Dermis blood vessel endothelial cell (primary cell): Measurements from ENCODE around the gene AKAP10. TPM values are rescaled to one million over a fixed set of nuclear protein-coding genes. Genes with fewer than 3 reads are reported as not detected.
"Not testable (repeated sequence)": the region's sequence is repeated elsewhere in the genome, so short reads cannot be mapped to it uniquely, and the experiment has no call there.

Source experiments
- DNase-seq: peaks from one replicate; pipeline ENCODE4 v3.0.0; 2010
- total RNA-seq: library from RNA; depleted of rRNA; stranded (reverse); fragments of >200 nt; gene quantifications from 2 replicates; pipeline ENCODE4 v1.2.3, GENCODE V29; 2014

Gene AKAP10
- total RNA-seq, 1 donor from 2014 or later = 23.8 TPM

DNA sequence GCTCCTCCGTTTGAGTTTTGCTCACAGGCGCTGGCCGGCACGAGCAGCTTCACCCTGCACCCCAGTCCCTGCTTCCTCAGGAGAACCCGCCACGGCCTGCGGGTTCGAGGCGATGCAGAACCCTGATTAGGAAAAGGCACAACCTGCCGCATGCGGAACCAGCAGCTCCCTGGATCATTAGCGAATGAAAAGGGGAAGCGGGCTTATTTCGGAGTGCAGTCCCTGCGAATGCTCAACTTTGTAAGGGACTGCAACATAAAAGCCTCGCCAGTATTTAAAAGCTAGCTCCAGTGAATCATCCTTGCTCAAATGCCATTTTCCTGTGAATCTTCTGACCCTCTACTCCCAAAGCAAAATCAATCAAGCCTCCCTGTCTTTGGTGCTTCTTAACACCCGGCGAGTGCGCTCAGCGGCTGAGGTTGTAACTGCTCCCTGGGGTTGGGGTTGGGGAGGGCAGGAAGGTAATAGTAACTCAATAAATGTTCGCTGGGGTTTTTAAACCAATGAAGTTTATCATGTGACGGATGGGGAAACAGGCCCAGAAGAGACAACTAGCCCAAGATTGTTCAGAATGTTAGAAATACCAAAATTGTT is 678 bp upstream of the AKAP10 start:
- no peak for DNase-seq

DNA sequence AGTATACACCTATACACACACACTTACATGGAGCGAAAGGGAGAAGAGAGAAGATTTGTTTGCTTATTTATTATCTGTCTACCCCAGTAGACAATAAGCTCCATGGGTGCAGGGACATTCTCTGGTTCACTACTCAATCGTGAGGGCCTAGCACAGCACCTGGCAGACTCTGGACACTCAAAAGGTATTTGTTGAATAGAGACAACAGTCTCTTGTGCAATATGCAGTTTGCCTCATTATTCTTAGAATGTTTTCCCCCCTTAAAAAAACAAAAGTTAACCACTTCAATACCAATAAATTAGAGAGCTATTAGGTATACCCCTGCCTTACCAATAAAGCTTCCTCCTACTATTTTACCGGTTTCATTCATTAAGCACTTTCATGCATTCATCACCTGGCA is 2.0 kb downstream of the AKAP10 start:
- DNase-seq = no peak

DNA sequence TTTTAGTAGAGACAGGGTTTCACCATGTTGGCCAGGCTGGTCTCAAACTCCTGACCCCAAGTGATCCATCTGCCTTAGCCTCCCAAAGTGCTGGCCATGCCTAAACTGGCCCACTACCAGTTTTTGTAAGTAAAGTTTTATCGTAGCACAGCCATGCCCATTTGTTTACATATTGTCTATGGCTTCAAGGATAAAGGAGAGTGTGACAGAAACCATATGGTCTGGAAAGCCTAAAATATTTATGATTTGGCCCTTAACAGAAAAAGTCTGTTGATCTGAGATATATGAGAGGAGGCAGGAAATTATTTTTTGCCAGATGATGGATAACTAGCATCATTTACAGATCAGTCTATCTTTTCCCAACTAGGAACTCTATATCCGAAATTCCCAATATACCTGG is 4.5 kb downstream of the AKAP10 start:
- DNase-seq = no peak

DNA sequence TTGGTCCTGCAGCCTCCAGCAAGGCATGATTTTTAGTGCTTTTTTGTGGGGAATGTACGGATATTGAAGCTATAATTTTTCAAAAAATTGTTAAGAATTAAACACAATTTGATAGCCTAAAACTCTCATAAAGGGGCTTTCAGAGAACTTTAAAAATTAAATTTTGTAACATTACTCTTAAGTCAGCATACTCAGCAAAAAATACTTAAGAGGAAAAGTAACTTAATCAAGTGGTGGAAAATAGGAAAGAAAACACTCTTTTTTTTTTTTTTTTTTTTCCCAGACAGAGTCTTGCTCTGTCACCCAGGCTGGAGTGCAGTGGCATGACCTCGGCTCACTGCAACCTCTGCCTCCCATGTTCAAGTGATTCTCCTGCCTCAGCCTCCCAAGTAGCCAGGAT is 14.7 kb downstream of the AKAP10 start:
- DNase-seq = not testable (repeated sequence)

DNA sequence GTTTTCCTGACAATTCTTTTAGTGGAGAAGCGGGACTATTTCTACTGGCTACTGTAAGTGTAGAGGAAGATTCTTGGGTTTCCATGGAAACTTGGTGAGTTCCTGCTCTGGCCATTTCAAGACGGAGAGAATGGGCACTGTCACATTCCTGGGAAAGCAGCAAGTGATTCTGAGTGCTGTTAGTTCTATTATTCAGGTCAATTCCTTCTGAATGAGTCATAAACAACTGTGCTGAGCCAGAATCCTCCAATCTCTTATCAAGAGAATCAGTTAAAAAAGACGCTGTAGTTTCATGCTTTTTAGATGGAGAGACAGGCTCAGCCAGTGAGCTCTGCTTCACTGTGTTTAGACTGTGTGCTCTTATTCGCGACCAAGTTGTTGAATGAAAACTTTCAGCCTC is 19.6 kb downstream of the AKAP10 start:
- DNase-seq = peak; percentile 97

DNA sequence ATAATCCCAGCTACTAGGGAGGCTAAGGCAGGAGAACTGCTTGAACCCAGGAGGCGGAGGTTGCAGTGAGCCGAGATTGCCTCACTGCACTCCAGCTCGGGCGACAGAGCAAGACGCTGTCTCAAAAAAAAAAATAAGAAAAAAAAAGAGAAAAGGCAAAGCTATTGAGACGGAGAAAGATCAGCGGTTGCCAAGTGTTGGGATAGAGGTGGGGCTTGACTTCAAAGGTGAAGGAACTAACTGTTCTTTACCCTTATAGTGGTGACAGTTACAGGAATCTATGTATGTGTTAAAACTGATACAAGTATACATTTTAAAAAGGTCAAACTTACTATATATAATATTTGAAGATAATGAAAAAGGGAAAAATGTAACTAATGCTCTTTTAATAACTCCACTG is 22.5 kb downstream of the AKAP10 start:
- no peak for DNase-seq

DNA sequence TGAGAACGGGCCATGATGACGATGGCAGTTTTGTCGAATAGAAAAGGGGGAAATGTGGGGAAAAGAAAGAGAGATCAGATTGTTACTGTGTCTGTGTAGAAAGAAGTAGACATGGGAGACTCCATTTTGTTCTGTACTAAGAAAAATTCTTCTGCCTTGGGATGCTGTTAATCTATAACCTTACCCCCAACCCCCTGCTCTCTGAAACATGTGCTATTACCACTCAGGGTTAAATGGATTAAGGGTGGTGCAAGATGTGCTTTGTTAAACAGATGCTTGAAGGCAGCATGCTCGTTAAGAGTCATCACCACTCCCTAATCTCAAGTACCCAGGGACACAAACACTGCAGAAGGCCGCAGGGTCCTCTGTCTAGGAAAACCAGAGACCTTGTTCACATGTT is 26.2 kb downstream of the AKAP10 start:
- not testable (repeated sequence) for DNase-seq

DNA sequence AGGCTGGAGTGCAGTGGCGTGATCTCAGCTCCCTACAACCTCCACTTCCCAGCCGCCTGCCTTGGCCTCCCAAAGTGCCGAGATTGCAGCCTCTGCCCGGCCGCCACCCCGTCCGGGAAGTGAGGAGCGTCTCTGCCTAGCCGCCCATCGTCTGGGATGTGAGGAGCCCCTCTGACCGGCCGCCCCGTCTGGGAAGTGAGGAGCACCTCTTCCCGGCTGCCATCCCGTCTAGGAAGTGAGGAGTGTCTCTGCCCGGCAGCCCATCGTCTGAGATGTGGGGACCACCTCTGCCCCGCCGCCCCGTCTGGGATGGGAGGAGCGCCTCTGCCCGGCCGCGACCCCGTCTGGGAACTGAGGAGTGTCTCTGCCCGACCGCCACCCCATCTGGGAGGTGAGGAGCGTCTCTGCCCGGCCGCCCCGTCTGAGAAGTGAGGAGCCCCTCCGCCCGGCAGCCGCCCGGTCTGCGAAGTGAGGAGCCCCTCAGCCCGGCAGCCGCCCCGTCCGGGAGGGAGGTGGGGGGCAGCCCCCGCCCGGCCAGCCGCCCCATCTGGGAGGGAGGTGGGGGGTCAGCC is 26.9 kb downstream of the AKAP10 start:
- DNase-seq = not testable (repeated sequence)

DNA sequence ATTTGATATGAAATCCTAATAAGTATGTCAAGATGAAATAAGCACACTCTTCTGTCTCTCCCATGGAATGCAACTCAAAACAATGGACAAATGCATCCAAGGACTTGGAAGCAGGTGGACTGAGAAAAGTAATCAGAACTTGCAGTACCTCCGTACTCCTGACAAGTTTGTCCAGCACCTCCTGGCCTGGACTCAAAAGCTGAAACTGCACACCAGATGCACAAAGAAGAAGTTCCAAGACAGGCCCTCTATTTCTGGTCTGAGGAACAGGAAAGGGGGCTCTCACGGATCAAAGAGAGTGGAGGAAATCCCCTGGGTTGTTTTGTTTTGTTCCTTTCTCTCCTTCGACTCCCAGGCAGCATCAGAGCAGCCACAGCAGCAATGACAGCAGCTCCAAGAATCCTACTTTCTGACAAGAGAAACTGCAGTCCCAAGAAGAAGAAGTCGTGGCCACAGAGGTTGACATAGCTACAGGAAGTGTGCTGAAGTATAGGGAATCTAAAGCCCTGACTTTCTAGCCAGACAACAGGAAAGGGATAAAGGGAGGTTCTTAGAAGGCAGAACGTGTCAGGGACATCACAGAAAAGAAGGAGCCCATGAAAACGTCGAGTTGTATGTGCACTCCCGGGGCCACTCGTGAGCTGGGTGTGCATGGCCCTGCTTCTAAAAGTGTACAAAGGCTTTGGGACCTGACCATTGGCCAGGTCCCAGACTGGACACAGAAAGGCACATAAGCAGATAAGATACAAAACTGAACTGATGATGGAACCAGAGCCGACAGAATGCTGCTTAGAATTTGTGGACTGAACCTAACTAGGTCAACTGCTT is 29.3 kb downstream of the AKAP10 start:
- peak; percentile 32 for DNase-seq

DNA sequence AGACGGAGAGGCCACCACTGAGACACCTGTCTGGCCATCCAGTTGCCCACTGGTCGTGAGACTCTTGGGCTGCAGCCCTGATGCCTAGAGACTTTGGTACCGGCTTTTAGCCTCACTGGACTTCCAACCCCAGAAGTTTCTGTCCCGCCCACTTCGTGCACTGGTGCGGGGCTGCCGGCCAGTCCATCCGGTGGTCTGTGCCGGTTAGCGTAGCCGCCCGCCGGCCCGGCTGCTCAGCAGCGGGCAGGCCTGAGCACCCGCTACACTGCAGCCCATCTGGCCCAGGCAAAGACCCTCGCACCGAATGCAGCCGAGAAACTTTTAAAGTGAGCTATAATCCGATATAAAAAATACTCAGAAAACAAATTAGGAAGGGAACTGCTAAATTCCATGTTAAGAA is 30.7 kb downstream of the AKAP10 start:
- DNase-seq = no peak

DNA sequence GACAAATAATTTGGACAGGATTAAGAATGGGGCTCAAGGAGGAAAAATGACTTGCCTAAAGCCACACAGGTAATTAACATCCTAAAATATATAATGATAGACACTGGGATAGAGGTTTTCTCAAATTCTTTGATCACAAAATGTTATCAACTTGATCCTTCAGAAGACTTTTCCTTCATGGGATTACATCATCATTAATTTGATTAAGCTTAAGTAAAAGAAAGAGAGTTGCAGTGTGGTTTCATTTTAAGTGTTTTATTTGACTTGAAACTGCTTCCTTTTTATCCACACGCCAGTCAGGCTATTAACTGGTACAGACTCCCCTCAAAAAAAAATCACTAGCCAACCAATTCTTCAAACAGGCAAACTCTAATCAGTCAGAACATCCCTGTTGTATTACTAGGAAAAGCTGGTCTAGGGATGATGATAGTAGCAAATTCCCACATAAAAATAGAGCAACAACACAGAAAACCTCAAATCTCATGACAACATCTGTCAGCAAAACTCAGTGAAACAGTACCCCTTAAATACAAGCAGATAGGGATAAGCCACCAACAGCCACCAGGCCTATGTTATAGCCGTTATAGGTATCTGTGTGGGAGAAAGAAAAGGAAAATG is 32.5 kb downstream of the AKAP10 start:
- no peak for DNase-seq

DNA sequence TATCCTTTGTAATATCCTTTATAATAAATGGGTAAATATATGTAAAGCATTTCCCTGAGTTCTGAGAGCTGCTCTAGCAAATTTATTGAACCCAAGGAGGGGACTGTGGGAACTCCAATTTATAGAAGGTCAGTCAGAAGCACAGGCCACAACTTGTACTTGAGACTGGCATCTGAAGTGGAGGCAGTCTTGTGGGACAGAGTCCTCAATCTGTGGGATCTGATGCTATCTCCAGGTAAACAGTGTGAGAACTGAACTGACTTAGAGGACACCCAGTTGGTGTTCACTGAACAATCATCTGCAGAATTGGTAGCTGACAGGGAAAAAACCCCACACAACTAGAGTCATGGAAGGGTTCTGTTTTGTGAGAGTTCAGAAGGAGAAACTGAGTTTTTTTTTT is 34.0 kb downstream of the AKAP10 start:
- DNase-seq = no peak

DNA sequence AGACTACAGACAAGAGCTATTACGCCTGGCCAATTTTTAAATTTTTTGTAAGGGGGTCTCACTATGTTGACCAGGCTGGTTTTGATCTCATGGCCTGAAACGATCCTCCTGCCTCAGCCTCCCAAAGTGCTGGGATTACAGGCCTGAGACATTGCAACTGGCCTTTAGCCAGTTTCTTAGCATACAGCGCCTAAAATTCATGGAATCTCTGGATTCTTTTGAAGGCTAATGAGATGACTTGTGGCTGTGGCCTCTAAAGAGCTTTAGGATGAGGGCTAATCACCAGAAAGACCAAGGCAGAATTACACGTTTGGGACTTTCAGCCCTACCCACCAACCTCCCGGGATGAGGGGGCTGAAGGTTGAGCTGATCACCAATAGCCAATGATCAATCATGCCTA is 34.6 kb downstream of the AKAP10 start:
- no peak for DNase-seq

DNA sequence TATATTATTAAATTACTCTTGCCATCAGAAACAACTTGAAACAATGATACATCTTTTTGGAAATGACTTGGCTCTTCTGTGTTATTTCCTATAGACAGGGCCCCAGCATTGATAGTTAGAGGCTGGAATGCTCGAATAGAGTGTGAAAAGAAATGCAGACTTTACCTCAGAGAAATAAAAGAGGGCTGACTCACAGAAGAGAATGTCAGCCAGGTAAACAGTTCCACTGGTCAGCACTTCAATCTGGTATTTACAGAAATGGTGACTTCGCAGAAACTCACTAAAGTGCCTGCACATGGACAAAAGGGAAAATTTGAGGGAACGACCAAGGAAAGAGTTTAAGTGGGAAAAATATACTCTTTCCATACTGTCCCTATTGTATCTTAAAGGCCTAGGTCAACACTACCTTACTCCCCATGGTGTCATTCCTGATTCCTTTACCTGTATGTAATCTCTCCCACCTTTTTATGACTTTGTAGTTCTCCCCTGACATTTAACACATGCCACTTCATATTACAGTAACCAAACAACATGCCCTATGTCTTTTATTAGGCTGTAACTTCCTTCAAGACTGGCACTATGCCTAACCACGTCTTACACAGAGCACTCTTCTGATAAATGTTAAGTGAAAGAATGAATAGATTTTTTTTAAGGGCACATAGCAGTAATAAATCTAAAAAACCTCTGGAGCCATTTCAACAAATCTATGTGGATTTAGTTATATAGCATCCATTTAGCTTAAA is 36.7 kb downstream of the AKAP10 start:
- no peak for DNase-seq

DNA sequence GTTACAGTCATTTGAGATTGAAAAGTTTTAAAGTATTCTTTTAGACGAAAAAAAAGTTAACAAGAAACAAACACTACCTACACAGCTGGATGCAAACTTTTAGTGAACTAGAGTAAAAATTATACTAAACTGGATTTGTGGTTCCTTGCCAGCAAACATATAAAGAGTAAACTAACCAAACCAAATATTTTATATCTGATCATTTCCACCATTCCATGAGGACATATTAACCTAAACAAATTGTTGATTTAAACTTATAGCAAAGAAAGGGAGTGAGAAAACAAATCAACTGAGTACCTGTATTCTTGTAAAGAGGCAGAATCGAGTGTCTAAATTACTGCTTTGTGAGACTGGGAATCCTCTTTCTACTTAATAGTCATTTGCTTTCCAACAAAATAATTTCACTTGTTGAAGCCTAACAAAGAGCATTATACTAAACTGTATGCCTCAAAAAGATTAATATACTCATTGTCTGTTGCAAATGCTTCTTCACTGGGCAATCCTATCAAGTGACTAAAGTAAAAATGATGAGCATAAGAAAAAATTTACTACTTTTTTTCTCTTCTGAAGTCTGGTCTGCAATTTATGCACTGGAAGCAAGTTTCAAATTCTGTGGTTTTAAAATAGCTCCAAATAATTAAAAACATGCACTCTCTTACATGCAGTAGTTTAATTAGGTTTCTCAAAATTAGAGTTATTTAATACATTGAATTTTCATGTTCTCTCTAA is 37.5 kb downstream of the AKAP10 start:
- DNase-seq = no peak

DNA sequence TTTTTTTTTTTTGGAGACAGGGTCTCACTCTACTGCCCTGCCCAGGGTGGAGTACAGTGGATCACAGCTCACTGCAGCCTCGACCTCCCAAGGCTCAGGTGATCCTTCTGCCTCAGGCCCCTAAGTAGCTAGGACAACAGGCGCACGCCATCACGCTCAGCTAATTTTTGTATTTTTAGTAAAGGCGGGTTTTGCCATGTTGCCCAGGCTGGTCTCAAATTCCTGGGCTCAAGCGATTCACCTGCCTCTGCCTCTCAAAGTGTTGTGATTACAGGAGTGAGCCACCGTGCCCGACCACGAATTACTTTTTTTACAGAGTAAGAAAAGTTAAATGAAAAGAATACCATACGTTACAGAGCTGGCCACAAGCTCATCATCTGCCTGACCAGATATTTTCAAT is 38.9 kb downstream of the AKAP10 start:
- no peak for DNase-seq

DNA sequence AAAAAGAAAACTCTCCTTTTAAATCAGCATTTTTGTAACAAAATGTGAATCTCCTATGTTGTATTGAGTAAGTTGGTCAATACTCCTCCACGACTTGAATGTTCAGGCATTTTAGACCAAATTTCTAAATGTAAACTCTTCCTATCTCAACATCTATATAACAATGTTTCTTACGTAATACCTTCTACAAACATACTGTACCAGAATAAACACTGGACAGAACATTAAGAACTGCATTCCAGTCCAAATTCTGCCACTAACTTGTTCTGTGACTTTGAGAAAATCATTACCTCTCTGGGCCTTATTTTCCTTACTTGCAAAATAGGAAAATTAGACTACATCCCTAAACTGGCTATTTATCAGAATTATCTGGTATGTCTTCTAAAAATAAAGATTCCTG is 40.1 kb downstream of the AKAP10 start:
- DNase-seq = no peak

DNA sequence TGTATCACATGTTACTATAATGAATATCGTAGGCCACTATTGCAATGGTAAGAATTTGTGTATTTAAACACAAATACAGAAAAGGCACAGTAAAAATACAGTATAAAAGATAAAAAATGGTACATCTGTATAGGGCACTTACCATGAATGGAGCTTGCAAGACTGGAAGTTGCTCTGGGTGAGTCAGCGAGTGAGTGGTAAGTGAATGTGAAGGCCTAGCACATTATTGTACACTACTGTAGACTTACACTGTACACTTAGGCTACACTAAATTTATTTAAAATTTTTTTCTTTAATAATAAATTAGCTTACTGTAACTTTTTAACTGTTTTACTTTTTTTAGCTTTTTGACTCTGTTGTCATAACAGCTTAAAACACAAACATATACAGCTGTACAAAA is 42.5 kb downstream of the AKAP10 start:
- no peak for DNase-seq

DNA sequence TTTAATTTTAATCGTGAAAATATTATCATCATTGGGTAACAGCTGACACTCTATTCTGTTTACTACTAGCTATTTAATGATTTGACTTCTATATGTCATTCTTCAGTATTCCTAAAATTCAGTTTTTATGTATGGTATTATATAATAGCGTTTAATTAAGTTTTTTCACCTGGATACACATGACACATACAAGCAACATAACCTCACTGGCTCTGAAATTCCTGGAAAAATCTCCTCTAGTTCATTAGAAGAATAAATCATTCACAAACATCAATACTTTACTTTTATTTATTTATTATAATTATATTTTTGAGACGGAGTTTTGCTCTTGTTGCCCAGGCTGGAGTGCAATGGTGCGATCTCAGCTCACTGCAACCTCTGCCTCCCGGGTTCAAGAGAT is 44.0 kb downstream of the AKAP10 start:
- no peak for DNase-seq

DNA sequence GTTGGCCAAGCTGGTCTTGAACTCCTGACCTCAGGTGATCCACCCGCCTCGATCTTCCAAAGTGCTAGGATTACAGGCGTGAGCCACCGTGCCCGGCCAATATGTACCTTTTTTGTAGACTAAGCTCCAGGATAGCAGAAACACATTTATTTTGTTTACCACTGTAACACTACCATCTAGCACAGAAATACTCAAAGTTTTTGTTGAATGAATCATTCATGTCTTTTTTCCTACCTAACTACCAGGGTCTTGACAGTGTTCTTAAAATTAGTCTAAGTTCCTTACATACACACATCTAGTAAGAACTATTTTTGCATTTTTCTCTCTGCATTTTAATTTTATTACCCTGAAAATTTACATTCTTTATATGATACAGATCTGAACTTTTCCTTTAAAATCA is 44.4 kb downstream of the AKAP10 start:
- no peak for DNase-seq

DNA sequence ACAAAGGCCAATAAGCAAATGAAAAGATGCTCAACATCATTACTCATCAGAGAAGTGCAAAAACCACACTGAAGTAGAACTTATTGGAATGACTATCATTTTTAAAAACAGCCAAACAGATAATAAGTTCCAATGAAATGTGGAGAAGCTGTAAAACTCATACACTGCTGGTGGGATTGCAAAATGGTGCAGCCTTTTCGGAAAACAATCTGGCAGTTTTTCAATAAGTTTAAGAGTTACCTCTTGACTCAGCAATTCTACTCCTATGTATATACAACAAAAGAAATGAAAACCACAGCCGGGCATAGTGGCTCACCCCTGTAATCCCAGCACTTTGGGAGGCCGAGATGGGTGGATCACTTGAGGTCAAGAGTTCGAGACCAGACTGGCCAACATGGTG is 49.3 kb downstream of the AKAP10 start:
- DNase-seq = no peak

DNA sequence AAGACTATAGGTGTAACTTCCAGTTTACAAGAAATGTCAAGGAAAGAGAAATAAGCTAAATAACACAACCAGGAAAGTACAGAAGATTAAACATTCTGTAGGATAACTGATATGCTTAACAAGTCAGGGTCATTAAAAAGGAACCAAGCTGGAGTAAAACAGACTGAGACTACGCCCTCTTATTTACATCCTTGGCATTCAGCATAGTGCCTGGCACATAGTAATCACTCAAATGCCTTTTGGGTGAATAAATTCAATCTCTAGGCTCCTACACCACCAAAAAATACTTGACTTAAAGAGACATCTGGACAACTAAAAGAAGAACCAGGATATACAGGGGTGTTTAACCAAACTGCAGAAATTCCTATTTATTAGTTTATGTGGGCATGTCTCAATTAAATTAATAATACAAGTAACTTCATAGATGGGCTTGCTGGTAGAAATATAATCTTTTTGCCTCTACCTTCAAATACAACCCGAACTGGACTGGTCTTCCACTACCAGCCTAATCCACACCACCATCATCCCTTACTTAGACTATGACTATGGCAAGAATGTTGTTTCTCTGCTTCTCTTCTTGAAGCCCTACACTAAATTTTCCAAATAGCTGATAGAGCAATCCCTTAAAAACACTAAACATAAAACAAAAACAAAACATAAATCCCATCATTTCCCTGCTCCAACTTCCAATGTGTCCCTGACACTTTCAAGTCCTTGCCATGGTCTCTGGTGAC is 62.2 kb downstream of the AKAP10 start:
- DNase-seq = no peak
